K562 (cell line): Measurements from ENCODE around the gene TMEM266. TPM values are rescaled to one million over a fixed set of nuclear protein-coding genes. Genes with fewer than 3 reads are reported as not detected.

Experiments
- ATAC-seq: fragments of 200-7000 bp; cut with Tn5 transposase; 3 replicates; pipeline ENCODE4 v1.9.1; 2020; ENCODE audit warnings: moderate library complexity
- BruUV-seq: library from RNA; stranded (reverse); fragments of 400-500 nt; replicated peaks from 2 replicates; lab custom pipeline; 2021; lab: Mats Ljungman, UMichigan
- CTCF ChIA-PET: fragments of 300-600 bp; formaldehyde crosslinking; extraction: SDS; loops from one replicate; lab custom pipeline; 2021; ENCODE audit warnings: low intra/inter-chr PET ratio; lab: Yijun Ruan, JAX
- POLR2A ChIA-PET: fragments of 300-600, 350-650 bp; sonication (Branson Sonifier 250); formaldehyde crosslinking; extraction: SDS; loops from one replicate; lab custom pipeline; 2021; ENCODE audit warnings: antibody characterized with exemption, inconsistent platforms; lab: Yijun Ruan, JAX
- DNase-seq, 4 experiments: peaks; one replicate each; pipeline versions ENCODE4 v3.0.0 to v3.0.0-alpha.2; 2011 to 2018; ENCODE audit warnings: low spot score in 3 of 4, mixed read lengths in 3 of 4; ENCODE audit errors: extremely low read depth in 1 of 4
- FAIRE-seq: peaks from 2 replicates; lab custom pipeline; 2011; peaks lifted over from hg19 to GRCh38; lab: Jason Lieb, UNC
- H2AFZ ChIP-seq: 2 replicates; pipeline ENCODE4 v1.6.0; 2011; ENCODE audit warnings: low read depth, low read length, control low read depth, inconsistent platforms
- H3K27ac ChIP-seq: fragments of 200-600 bp; 3 replicates; pipeline ENCODE4 v1.8.0; 2011; ENCODE audit warnings: low read depth, mild to moderate bottlenecking, control low read depth, inconsistent platforms, low read length, moderate library complexity, mixed read lengths; ENCODE audit errors: extremely low read depth
- H3K27me3 ChIP-seq, 2 experiments: fragments of 300-600 bp in 1 of 2; 2 replicates in 1 of 2; 3 replicates in 1 of 2; pipeline versions ENCODE4 v1.6.0 to v1.8.0; 2011; ENCODE audit warnings: inconsistent platforms in 2 of 2, low read length in 2 of 2, mild to moderate bottlenecking in 1 of 2, mixed read lengths in 1 of 2, moderate library complexity in 1 of 2; ENCODE audit not compliant: control insufficient read depth in 2 of 2, insufficient read depth in 2 of 2
- H3K36me3 ChIP-seq: fragments of 300-600 bp; 3 replicates; pipeline ENCODE4 v1.8.0; 2011; ENCODE audit warnings: mild to moderate bottlenecking, low read length, inconsistent platforms; ENCODE audit not compliant: control insufficient read depth, insufficient read depth
- H3K4me1 ChIP-seq, 2 experiments: fragments of 200-600 bp in 1 of 2; replicated peaks in 1 of 2; 2 replicates in 1 of 2; 3 replicates in 1 of 2; pipeline versions ENCODE4 v1.5.1 to v1.8.0; 2011; ENCODE audit warnings: inconsistent platforms in 2 of 2, low read length in 2 of 2, mild to moderate bottlenecking in 1 of 2, mixed read lengths in 1 of 2, moderate library complexity in 1 of 2; ENCODE audit not compliant: control insufficient read depth in 2 of 2, insufficient read depth in 2 of 2
- H3K4me2 ChIP-seq: 2 replicates; pipeline ENCODE4 v1.6.1; 2011; ENCODE audit warnings: low read length, control low read depth, inconsistent platforms, mixed read lengths; ENCODE audit not compliant: insufficient read depth
- H3K4me3 ChIP-seq: fragments of 200-600 bp; sonication (generic), shearing (Covaris generic); 2 replicates; pipeline ENCODE4 v1.5.1; 2016; ENCODE audit warnings: control low read depth, inconsistent platforms
- H3K79me2 ChIP-seq: fragments of 200-600 bp; 3 replicates; pipeline ENCODE4 v1.8.0; 2011; ENCODE audit warnings: low read length, inconsistent platforms; ENCODE audit not compliant: control insufficient read depth, insufficient read depth
- H3K9ac ChIP-seq, 2 experiments: 2 replicates each; pipeline versions ENCODE4 v1.6.0 to v1.6.1; 2011; ENCODE audit warnings: low read depth in 2 of 2, low read length in 2 of 2, control low read depth in 1 of 2, inconsistent platforms in 1 of 2, mild to moderate bottlenecking in 1 of 2, mixed read lengths in 1 of 2; ENCODE audit not compliant: insufficient read depth in 1 of 2
- H3K9me1 ChIP-seq: one replicate; pipeline ENCODE4 v1.6.0; 2011; ENCODE audit warnings: inconsistent platforms, mild to moderate bottlenecking, low read length, moderate library complexity; ENCODE audit not compliant: control insufficient read depth, insufficient read depth
- H3K9me3 ChIP-seq: replicated peaks from 2 replicates; pipeline ENCODE4 v1.5.1; 2011; ENCODE audit warnings: low read depth, low read length, inconsistent platforms; ENCODE audit not compliant: control insufficient read depth, insufficient read depth
- H4K20me1 ChIP-seq: replicated peaks from 2 replicates; pipeline ENCODE4 v1.6.1; 2011; ENCODE audit warnings: low read length, inconsistent platforms, mixed read lengths; ENCODE audit not compliant: control insufficient read depth, insufficient read depth
- E2F6 ChIP-seq, 2 experiments: IDR thresholded peaks; 2 replicates each; pipeline ENCODE4 v1.6.1; 2011; ENCODE audit warnings: borderline replicate concordance in 1 of 2, control low read depth in 1 of 2, low read depth in 1 of 2, low read length in 1 of 2, mild to moderate bottlenecking in 1 of 2, mixed read lengths in 1 of 2, moderate library complexity in 1 of 2; ENCODE audit not compliant: insufficient read depth in 1 of 2, insufficient read length in 1 of 2, poor library complexity in 1 of 2, severe bottlenecking in 1 of 2; ENCODE audit errors: extremely low read depth in 1 of 2
- RREB1 ChIP-seq: fragments of 250-450 bp; sonication (Bioruptor Pico); IDR thresholded peaks from 2 replicates; pipeline ENCODE4 v1.4.0; 2020
- SAP30 ChIP-seq: fragments of 200-600 bp; sonication (generic); IDR thresholded peaks from 2 replicates; pipeline ENCODE4 v1.6.1; 2012; ENCODE audit warnings: borderline replicate concordance, low read depth, mild to moderate bottlenecking, moderate library complexity, low read length, control low read depth, inconsistent platforms; ENCODE audit not compliant: insufficient read depth, poor library complexity, severe bottlenecking
- SRSF9 ChIP-seq: fragments of 200-400 bp; formaldehyde crosslinking; IDR thresholded peaks from 2 replicates; pipeline ENCODE4 v1.6.1; 2017; ENCODE audit warnings: low read depth, low read length, borderline replicate concordance
- ZNF511 ChIP-seq: sonication (generic); formaldehyde crosslinking; IDR thresholded peaks from 2 replicates; pipeline ENCODE4 v1.8.0; 2022; ENCODE audit warnings: mild to moderate bottlenecking, missing genetic modification reagents
- WGBS: fragments of 100-300 bp; shearing (Covaris generic); methylation state at CpG from one replicate; pipeline ENCODE4 v1.1.6; 2016; ENCODE audit warnings: low coverage, mixed read lengths; ENCODE audit not compliant: insufficient coverage; ENCODE audit errors: missing lambda C conversion rate; 5-methylcytosine and 5-hydroxymethylcytosine counted together
- in situ Hi-C: fragments of 300-500 bp; cut with MboI; formaldehyde crosslinking; loops from 4 replicates; pipeline ENCODE4 v1.15.0; 2018; ENCODE audit warnings: inconsistent platforms, mixed read lengths
- intact Hi-C: fragments of 100-400 bp; cut with micrococcal nuclease; formaldehyde crosslinking; loops from 2 replicates; pipeline ENCODE4 v1.14.2; 2022
- polyA plus RNA-seq, 8 experiments: library from polyadenylated mRNA; depleted of rRNA in 4 of 8; stranded (reverse) in 5 of 8; unstranded in 3 of 8; fragments of >200 nt; fragmentation: Nextera tagmentation in 2 of 8; fragmentation: Illumina TruSeq in 1 of 8; extraction: Ambion mirVana in 2 of 8; extraction: Trizol in 1 of 8; gene quantifications; 2 replicates each; pipeline versions ENCODE4 v1.2.1 to v1.2.3, GENCODE V29; 2011 to 2014; ENCODE audit warnings: inconsistent platforms in 1 of 8, missing spikeins in 1 of 8
- total RNA-seq, 7 experiments: library from RNA; depleted of rRNA in 6 of 7; stranded (reverse); fragments of >200 nt in 6 of 7; fragmentation: Illumina TruSeq in 2 of 7; extraction: Trizol in 2 of 7; gene quantifications; 2 replicates each; pipeline versions ENCODE4 v1.2.1 to v1.2.3, GENCODE V29; 2011 to 2021; ENCODE audit warnings: low replicate concordance in 1 of 7

The TMEM266 gene
- total and polyA plus RNA-seq, 9 of the 15 experiments (the other 6 are each of a cell fraction or from before 2014, with no cell fraction given) = not detected

GRCh38 chr15:76169911-76170800 lies 110.4 kb downstream of the TMEM266 start:
- POLR2A ChIA-PET = interaction anchor here (0.7 kb wide), 1 partner anchor 14 kb away, joined by 3 read pairs; no protein-coding TSS in a partner anchor
- H3K27ac ChIP-seq = no peak overlapping the region
- CTCF ChIA-PET = no interaction called here
- BruUV-seq = no TSS peak
- peak overlapping the region in 1 of 2 experiments; percentile 64; a peak in 1 of 4 replicates for H3K9ac ChIP-seq
- H3K9me1 ChIP-seq = no peaks in the 10 kb centered on the region
- in situ Hi-C loops = no loop called here
- H2AFZ ChIP-seq = peak overlapping the region; percentile 94; the same call in 1 of the 2 replicates
- WGBS = 49% methylated on average over 12 of the region's 16 CpGs
- ATAC-seq (no peak), DNase-seq (no peak), FAIRE-seq (no peak)
- no peak overlapping the region for H3K4me3 ChIP-seq
- peaks cover 25 to 72% of the 10 kb centered on the region in 2 experiments for H3K27me3 ChIP-seq
- H3K36me3 ChIP-seq = no peaks in the 10 kb centered on the region
- H3K79me2 ChIP-seq = no peaks in the 10 kb centered on the region
- intact Hi-C loops = no loop called here
- H3K9me3 ChIP-seq = no peaks in the 10 kb centered on the region
- no peak overlapping the region for H3K4me2 ChIP-seq
- TF ChIP-seq SAP30 (no peak), RREB1 (CRISPR knock-in tag) (no peak), ZNF511 (CRISPR knock-in tag) (no peak), E2F6 (IDR thresholded peaks at IDR 0.05; ENCODE audit: borderline replicate concordance in 1 of 2, extremely low read depth in 1 of 2, insufficient read depth in 1 of 2, insufficient read length in 1 of 2, low read depth in 1 of 2, low read length in 1 of 2, poor library complexity in 1 of 2, severe bottlenecking in 1 of 2) (peak; percentile 22 to 89), SRSF9 (no peak)
- peaks cover 3 to 9% of the 10 kb centered on the region in 2 experiments; a peak in 3 of 5 replicates for H3K4me1 ChIP-seq
- 0 out of 2 replicates have a peak, but pooled peaks cover 3% of the 10 kb centered on the region for H4K20me1 ChIP-seq
